HG03280 (cell line): Measurements from ENCODE around the gene TTC39C.

Source experiments
- ATAC-seq: cut with Tn5 transposase; IDR thresholded peaks from one replicate; pipeline ENCODE4 v1.9.1; 2021; ENCODE audit warnings: mild to moderate bottlenecking, moderate library complexity; ENCODE audit not compliant: unreplicated experiment

Gene TTC39C

GRCh38 chr18:23990474-23991410 lies 23.8 kb upstream of the TTC39C start:
- ATAC-seq = no peak

- no peak for ATAC-seq
Observed at GRCh38 chr18:23992089-23992940, 22.2 kb upstream of the TTC39C start.

GRCh38 chr18:23992941-23993280 lies 21.6 kb upstream of the TTC39C start:
- no peak for ATAC-seq

- ATAC-seq = no peak
Observed at GRCh38 chr18:23994361-23994902, 20.1 kb upstream of the TTC39C start.

GRCh38 chr18:23995180-23995579 lies 19.4 kb upstream of the TTC39C start:
- no peak for ATAC-seq

- no peak for ATAC-seq
Observed at GRCh38 chr18:23998018-23998417, 16.5 kb upstream of the TTC39C start.

GRCh38 chr18:23998820-23999219 lies 15.7 kb upstream of the TTC39C start:
- ATAC-seq = no peak

GRCh38 chr18:24000613-24001490 lies 13.7 kb upstream of the TTC39C start:
- ATAC-seq = no peak

GRCh38 chr18:24002479-24002878 lies 12.1 kb upstream of the TTC39C start:
- ATAC-seq = no peak

- ATAC-seq = no peak
Observed at GRCh38 chr18:24003288-24003687, 11.3 kb upstream of the TTC39C start.

- no peak for ATAC-seq
Observed at GRCh38 chr18:24003903-24004640, 10.5 kb upstream of the TTC39C start.

- no peak for ATAC-seq
Observed at GRCh38 chr18:24006712-24007313, 7.7 kb upstream of the TTC39C start.

GRCh38 chr18:24009246-24009645 lies 5.3 kb upstream of the TTC39C start:
- no peak for ATAC-seq

GRCh38 chr18:24009651-24010333 lies 4.8 kb upstream of the TTC39C start:
- ATAC-seq = peak; percentile 44

- no peak for ATAC-seq
Observed at GRCh38 chr18:24010673-24011072, 3.9 kb upstream of the TTC39C start.

- ATAC-seq = no peak
Observed at GRCh38 chr18:24011123-24011917, 3.2 kb upstream of the TTC39C start.

- no peak for ATAC-seq
Observed at GRCh38 chr18:24013051-24013450, 1.5 kb upstream of the TTC39C start.

- no peak for ATAC-seq
Observed at GRCh38 chr18:24014986-24015638, 558 bp downstream of the TTC39C start.
